ENCODE data around the gene RNF39. TPM values are rescaled to one million over a fixed set of nuclear protein-coding genes. Genes with fewer than 3 reads are reported as not detected.

The RNF39 gene
- total RNA-seq, 1 experiment from 2014 or later, result 3.6 TPM

GRCh38 chr6:30091577-30092381 is 16.2 kb upstream of the RNF39 start:
- TF ChIP-seq CTCF (IDR thresholded peaks at IDR 0.05; ENCODE audit: unreplicated experiment), result no peak
- intact Hi-C loops (cut with micrococcal nuclease), result no loop called here
- Mint-ChIP-seq H3K36me3 (ENCODE audit: insufficient read depth, unreplicated experiment) (no peaks in the 10 kb centered on the region), H3K27ac (ENCODE audit: low read depth, unreplicated experiment) (peak overlapping the region; percentile 67), H3K4me1 (ENCODE audit: insufficient read depth, unreplicated experiment) (peaks cover 25% of the 10 kb centered on the region), H3K9me3 (ENCODE audit: unreplicated experiment) (no peaks in the 10 kb centered on the region), H3K4me3 (ENCODE audit: unreplicated experiment) (no peak overlapping the region), H3K27me3 (ENCODE audit: insufficient read depth, unreplicated experiment) (no peaks in the 10 kb centered on the region)
- peak; percentile 79 for DNase-seq (ENCODE audit: unreplicated experiment)
- ChIA-PET POLR2A (interaction anchor here (0.6 to 6.3 kb wide), 7 partner anchors 8 to 31 kb away, joined by 3 to 77 read pairs (median 12); partner anchors contain the start of genes POLR1H, PPP1R11 and RNF39), CTCF (interaction anchor here (0.6 to 2.4 kb wide), 7 partner anchors 14 to 442 kb away, joined by 3 to 8 read pairs (median 4); partner anchors contain the start of gene RNF39)
- no TSS peak for BruUV-seq (replicated peaks)

GRCh38 chr6:30087876-30088275 is 12.3 kb upstream of the RNF39 start:
- TF ChIP-seq CTCF (IDR thresholded peaks at IDR 0.05; ENCODE audit: unreplicated experiment), result no peak
- CTCF ChIA-PET, result interaction anchor here (1.4 to 3.0 kb wide), 2 partner anchors 15 to 43 kb away, joined by 6 to 13 read pairs; no protein-coding TSS in a partner anchor
- intact Hi-C loops (cut with micrococcal nuclease), result no loop called here

GRCh38 chr6:30077218-30077617 is 1.6 kb upstream of the RNF39 start:
- BruUV-seq (replicated peaks), result no TSS peak
- no peaks in the 10 kb centered on the region for H3K27me3 Mint-ChIP-seq (ENCODE audit: insufficient read depth, unreplicated experiment)

More at GRCh38 chr6:30087876-30088275, 12.3 kb upstream of the RNF39 start:
- no peak for DNase-seq (ENCODE audit: unreplicated experiment)
- H3K9me3 Mint-ChIP-seq (ENCODE audit: unreplicated experiment), result no peaks in the 10 kb centered on the region
- H3K4me3 Mint-ChIP-seq (ENCODE audit: unreplicated experiment), result no peak overlapping the region
- H3K27me3 Mint-ChIP-seq (ENCODE audit: insufficient read depth, unreplicated experiment), result no peaks in the 10 kb centered on the region
- no peak overlapping the region for H3K27ac Mint-ChIP-seq (ENCODE audit: low read depth, unreplicated experiment)
- BruUV-seq (replicated peaks), result no TSS peak
- POLR2A ChIA-PET, result interaction anchor here (0.7 to 6.3 kb wide), 5 partner anchors 11 to 34 kb away, joined by 3 to 77 read pairs (median 5); partner anchors contain the start of genes POLR1H and RNF39
- peaks cover 20% of the 10 kb centered on the region for H3K4me1 Mint-ChIP-seq (ENCODE audit: insufficient read depth, unreplicated experiment)
- no peaks in the 10 kb centered on the region for H3K36me3 Mint-ChIP-seq (ENCODE audit: insufficient read depth, unreplicated experiment)

More at GRCh38 chr6:30077218-30077617, 1.6 kb upstream of the RNF39 start:
- Mint-ChIP-seq H3K36me3 (ENCODE audit: insufficient read depth, unreplicated experiment) (peaks cover under 1% of the 10 kb centered on the region), H3K9me3 (ENCODE audit: unreplicated experiment) (no peaks in the 10 kb centered on the region), H3K4me3 (ENCODE audit: unreplicated experiment) (no peak overlapping the region), H3K4me1 (ENCODE audit: insufficient read depth, unreplicated experiment) (peaks cover 26% of the 10 kb centered on the region), H3K27ac (ENCODE audit: low read depth, unreplicated experiment) (no peak overlapping the region)
- no peak for TF ChIP-seq CTCF (IDR thresholded peaks at IDR 0.05; ENCODE audit: unreplicated experiment)
- ChIA-PET CTCF (interaction anchor here (0.5 to 0.9 kb wide), 3 partner anchors 53 to 1084 kb away, joined by 3 to 7 read pairs (median 7); no protein-coding TSS in a partner anchor), POLR2A (interaction anchor here (1.0 to 6.9 kb wide), 8 partner anchors 11 to 236 kb away, joined by 3 to 101 read pairs (median 36); partner anchors contain the start of genes POLR1H and PPP1R11)
- intact Hi-C loops (cut with micrococcal nuclease), result no loop called here
- DNase-seq (ENCODE audit: unreplicated experiment), result no peak

Data from MCF 10A (cell line).